Keratinocyte (primary cell): Measurements from ENCODE around the gene GRAMD2A. TPM values are rescaled to one million over a fixed set of nuclear protein-coding genes. Genes with fewer than 3 reads are reported as not detected.

ENCODE experiments used
- DNase-seq: peaks from one replicate; pipeline ENCODE4 v3.0.0-alpha.2; 2011; ENCODE audit warnings: low read depth, missing footprints, low spot score
- FAIRE-seq: peaks from 2 replicates; lab custom pipeline; 2011; peaks lifted over from hg19 to GRCh38; lab: Jason Lieb, UNC
- H2AFZ ChIP-seq: 2 replicates; pipeline ENCODE4 v1.6.0; 2012; ENCODE audit warnings: low read length, control low read depth, inconsistent platforms; ENCODE audit not compliant: control insufficient read depth
- H3K27ac ChIP-seq: 2 replicates; pipeline ENCODE4 v1.5.1; 2011; ENCODE audit warnings: low read length; ENCODE audit not compliant: control insufficient read depth, insufficient read depth
- H3K27me3 ChIP-seq: 3 replicates; pipeline ENCODE4 v1.6.0; 2011; ENCODE audit warnings: low read length; ENCODE audit not compliant: control insufficient read depth, insufficient read depth; ENCODE audit errors: extremely low read depth
- H3K36me3 ChIP-seq, 2 experiments: 2 replicates in 1 of 2; 3 replicates in 1 of 2; pipeline ENCODE4 v1.5.1; 2011; ENCODE audit warnings: low read length in 2 of 2, mild to moderate bottlenecking in 1 of 2; ENCODE audit not compliant: control insufficient read depth in 2 of 2, insufficient read depth in 2 of 2; ENCODE audit errors: extremely low read depth in 1 of 2
- H3K4me1 ChIP-seq: 3 replicates; pipeline ENCODE4 v1.5.1; 2011; ENCODE audit warnings: low read length; ENCODE audit not compliant: control insufficient read depth, insufficient read depth; ENCODE audit errors: extremely low read depth
- H3K4me2 ChIP-seq: 3 replicates; pipeline ENCODE4 v1.6.0; 2011; ENCODE audit warnings: low read depth, low read length; ENCODE audit not compliant: control insufficient read depth, insufficient read depth; ENCODE audit errors: extremely low read depth
- H3K4me3 ChIP-seq, 3 experiments: fragments of 200-600 bp in 1 of 3; sonication (generic) in 1 of 3; 2 replicates in 2 of 3; 3 replicates in 1 of 3; pipeline ENCODE4 v1.5.1; 2011 to 2016; ENCODE audit warnings: low read length in 3 of 3, mild to moderate bottlenecking in 3 of 3, control low read depth in 2 of 3, inconsistent platforms in 1 of 3, low read depth in 1 of 3, mixed read lengths in 1 of 3, mixed run types in 1 of 3, moderate library complexity in 1 of 3; ENCODE audit not compliant: control insufficient read depth in 2 of 3, insufficient read depth in 2 of 3; ENCODE audit errors: extremely low read depth in 1 of 3
- H3K79me2 ChIP-seq: 2 replicates; pipeline ENCODE4 v1.6.0; 2012; ENCODE audit warnings: low read length; ENCODE audit not compliant: control insufficient read depth, insufficient read depth
- H3K9ac ChIP-seq: 3 replicates; pipeline ENCODE4 v1.6.0; 2011; ENCODE audit warnings: low read length; ENCODE audit not compliant: control insufficient read depth, insufficient read depth; ENCODE audit errors: extremely low read depth
- H3K9me1 ChIP-seq: 3 replicates; pipeline ENCODE4 v1.6.0; 2011; ENCODE audit warnings: low read length; ENCODE audit not compliant: control insufficient read depth, insufficient read depth; ENCODE audit errors: extremely low read depth
- H3K9me3 ChIP-seq: 2 replicates; pipeline ENCODE4 v1.5.1; 2012; ENCODE audit warnings: low read depth, low read length; ENCODE audit not compliant: control insufficient read depth
- H4K20me1 ChIP-seq: 3 replicates; pipeline ENCODE4 v1.6.0; 2011; ENCODE audit warnings: low read length; ENCODE audit not compliant: control insufficient read depth, insufficient read depth; ENCODE audit errors: extremely low read depth
- CTCF ChIP-seq, 3 experiments: IDR thresholded peaks in 1 of 3; conservative IDR thresholded peaks in 1 of 3; optimal IDR thresholded peaks in 1 of 3; 2 replicates in 2 of 3; 3 replicates in 1 of 3; pipeline versions ENCODE3 to v1.5.1; 2011; ENCODE audit warnings: low read length in 3 of 3, mild to moderate bottlenecking in 3 of 3, moderate library complexity in 2 of 3, control low read depth in 1 of 3, inconsistent platforms in 1 of 3; ENCODE audit not compliant: insufficient read depth in 2 of 3; ENCODE audit errors: extremely low read depth in 1 of 3
- EZH2 ChIP-seq: IDR thresholded peaks from one replicate; pipeline ENCODE4 v1.6.1; 2012; ENCODE audit warnings: inconsistent platforms, mild to moderate bottlenecking, low read length, moderate library complexity
- dilution Hi-C: fragments of 300-500 bp; cut with MboI; formaldehyde crosslinking; loops from one replicate; pipeline ENCODE4 v1.7.0; 2020; ENCODE audit warnings: low sequenced_read_pairs; ENCODE audit not compliant: extremely low pct_ligation_motif_present
- polyA plus RNA-seq, 5 experiments: library from polyadenylated mRNA; depleted of rRNA in 3 of 5; stranded (reverse) in 3 of 5; stranded (forward) in 1 of 5; unstranded in 1 of 5; fragments of >200 nt; gene quantifications; 1 replicate in 1 of 5; 2 replicates in 3 of 5; 3 replicates in 1 of 5; pipeline versions ENCODE4 v1.2.1 to v1.2.3, GENCODE V29; 2011 to 2012; ENCODE audit warnings: missing spikeins in 2 of 5, low read depth in 1 of 5, low replicate concordance in 1 of 5

Gene GRAMD2A
- polyA plus RNA-seq, 1 donor (not counting 4 experiments of a cell fraction or from before 2014, with no cell fraction given): 5.7 TPM

GRCh38 chr15:72196409-72197040 is 1.1 kb downstream of the GRAMD2A start:
- DNase-seq (no peak), FAIRE-seq (no peak)
- Histone ChIP-seq H3K4me1 (peaks cover 60% of the 10 kb centered on the region), H3K27me3 (no peaks in the 10 kb centered on the region), H3K4me2 (peak overlapping the region; percentile 81), H3K79me2 (peaks cover under 1% of the 10 kb centered on the region), H3K36me3 (peaks cover 23 to 32% of the 10 kb centered on the region in 2 experiments), H3K27ac (peak overlapping the region; percentile 58), H3K9me3 (no peaks in the 10 kb centered on the region), H2AFZ (peak overlapping the region; percentile 13), H4K20me1 (peaks cover 26% of the 10 kb centered on the region), H3K4me3 (peak overlapping the region; percentile 32 to 68 (median 60)), H3K9ac (peak overlapping the region; percentile 65), H3K9me1 (peaks cover 2% of the 10 kb centered on the region)
- TF ChIP-seq EZH2 (no peak), CTCF (optimal IDR thresholded peaks at IDR 0.05 in 1 of 3, IDR thresholded peaks at IDR 0.05 in 1 of 3, conservative IDR thresholded peaks at IDR 0.05 in 1 of 3; ENCODE audit: extremely low read depth in 1 of 3, insufficient read depth in 2 of 3, low read length in 3 of 3) (no peak)
- dilution Hi-C loops: no loop called here

DNA sequence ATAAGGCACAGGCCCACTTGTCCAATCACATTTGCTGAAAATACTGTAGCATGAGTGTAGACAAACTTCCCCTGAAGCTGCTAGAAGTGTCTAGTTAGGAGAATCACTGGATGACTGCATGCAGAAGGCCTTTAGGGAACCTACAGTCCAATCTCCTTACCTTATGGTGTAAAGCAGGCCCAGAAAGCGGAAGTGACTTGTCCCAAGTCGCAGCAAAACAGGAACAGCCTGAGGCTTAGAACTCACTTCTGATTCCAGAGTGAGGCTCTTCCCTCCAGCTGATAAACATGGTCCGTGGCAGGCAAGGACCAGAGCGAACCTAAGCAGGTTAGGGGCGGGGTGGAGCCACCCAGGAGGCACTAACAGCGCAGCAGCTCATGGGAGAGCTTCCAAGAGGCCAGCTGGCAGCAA is 2.5 kb downstream of the GRAMD2A start:
- no peak overlapping the region for H2AFZ ChIP-seq
- peaks cover 45% of the 10 kb centered on the region for H3K4me1 ChIP-seq
- peak; percentile 95 for DNase-seq

More for the DNA sequence above, 2.5 kb downstream of the GRAMD2A start:
- Histone ChIP-seq H3K9me1 (no peaks in the 10 kb centered on the region), H3K9ac (no peak overlapping the region), H3K4me3 (peak overlapping the region in 1 of 3 experiments; percentile 24), H4K20me1 (peaks cover 13% of the 10 kb centered on the region), H3K4me2 (peak overlapping the region; percentile 41), H3K27me3 (no peaks in the 10 kb centered on the region), H3K9me3 (no peaks in the 10 kb centered on the region), H3K79me2 (no peaks in the 10 kb centered on the region), H3K27ac (peak overlapping the region; percentile 52), H3K36me3 (peaks cover 11 to 18% of the 10 kb centered on the region in 2 experiments)
- no peak for TF ChIP-seq CTCF (optimal IDR thresholded peaks at IDR 0.05 in 1 of 3, IDR thresholded peaks at IDR 0.05 in 1 of 3, conservative IDR thresholded peaks at IDR 0.05 in 1 of 3; ENCODE audit: extremely low read depth in 1 of 3, insufficient read depth in 2 of 3, low read length in 3 of 3)
- FAIRE-seq: peak; percentile 94
- dilution Hi-C loops: no loop called here
